HG03342 (cell line): ENCODE results near the gene UFD1.

Source experiments
- ATAC-seq: cut with Tn5 transposase; IDR thresholded peaks from one replicate; pipeline ENCODE4 v1.9.1; 2021; ENCODE audit warnings: mild to moderate bottlenecking, moderate library complexity; ENCODE audit not compliant: unreplicated experiment

The UFD1 gene

DNA sequence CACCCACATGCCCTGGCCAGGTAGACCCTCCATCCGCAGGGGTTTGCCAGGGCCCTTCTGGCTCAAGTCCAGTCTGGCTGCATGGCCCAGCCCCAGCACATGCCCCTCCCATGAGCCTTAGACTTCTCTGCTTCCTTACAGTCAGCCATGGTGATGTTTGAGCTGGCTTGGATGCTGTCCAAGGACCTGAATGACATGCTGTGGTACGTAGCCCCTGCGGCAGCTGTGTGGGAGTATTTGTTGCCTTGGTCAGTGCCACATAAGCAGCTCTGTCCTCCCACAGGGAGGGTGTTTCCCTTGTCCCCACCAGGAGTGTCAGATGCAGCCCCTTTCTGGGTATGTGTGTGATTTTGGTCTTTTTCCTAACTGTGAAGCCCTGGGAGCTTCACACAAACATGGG, 18.3 kb upstream of the UFD1 start:
- no peak for ATAC-seq

DNA sequence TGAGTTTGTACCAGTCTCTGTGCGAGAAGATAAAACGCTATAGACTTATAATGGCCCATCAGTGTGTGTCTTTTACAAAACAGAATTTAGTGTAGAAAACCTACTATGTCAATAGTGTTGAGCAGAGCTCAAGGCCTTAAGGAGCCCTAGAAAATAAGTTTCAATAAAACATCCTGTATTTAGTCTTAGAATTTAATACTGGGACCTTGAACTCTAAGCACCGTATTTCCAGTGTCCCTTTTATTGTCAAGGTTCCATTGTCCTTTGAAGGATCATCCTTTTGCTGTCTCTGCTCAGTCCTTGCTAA, 17.3 kb upstream of the UFD1 start:
- ATAC-seq, result no peak

DNA sequence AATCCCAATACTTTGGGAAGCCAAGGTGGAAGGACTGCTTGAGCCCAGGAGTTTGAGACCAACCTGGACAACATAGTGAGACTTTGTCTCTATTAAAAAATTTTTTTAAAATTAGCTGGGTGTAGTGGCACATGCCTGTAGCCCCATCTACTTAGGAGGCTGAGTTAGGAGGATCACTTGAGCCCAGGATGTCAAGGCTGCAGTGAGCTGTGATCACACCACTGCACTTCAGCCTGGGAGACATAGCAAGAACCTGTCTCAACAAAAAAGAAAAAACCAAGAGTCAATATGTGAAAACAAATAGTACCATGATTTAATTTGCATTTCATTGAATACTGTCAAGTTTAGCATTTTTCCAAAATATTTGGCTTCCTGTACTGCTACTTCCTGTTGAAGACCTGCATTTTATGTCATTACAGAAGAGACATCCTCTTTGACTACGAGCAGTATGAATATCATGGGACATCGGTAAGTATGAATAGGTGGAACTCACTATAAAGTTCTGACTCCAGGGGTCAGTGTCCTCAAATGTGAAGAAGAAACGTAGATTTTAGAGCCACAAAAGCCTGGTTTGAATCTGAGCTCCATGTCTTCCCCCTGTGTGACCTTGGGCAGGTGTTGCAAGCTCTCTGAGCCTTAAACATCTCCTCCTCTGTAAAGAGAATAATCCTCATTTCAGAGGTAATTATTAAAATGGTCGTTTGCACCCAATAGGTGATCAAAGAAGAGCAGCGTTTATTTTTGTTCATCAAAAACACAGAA, 16.8 kb upstream of the UFD1 start:
- no peak for ATAC-seq

DNA sequence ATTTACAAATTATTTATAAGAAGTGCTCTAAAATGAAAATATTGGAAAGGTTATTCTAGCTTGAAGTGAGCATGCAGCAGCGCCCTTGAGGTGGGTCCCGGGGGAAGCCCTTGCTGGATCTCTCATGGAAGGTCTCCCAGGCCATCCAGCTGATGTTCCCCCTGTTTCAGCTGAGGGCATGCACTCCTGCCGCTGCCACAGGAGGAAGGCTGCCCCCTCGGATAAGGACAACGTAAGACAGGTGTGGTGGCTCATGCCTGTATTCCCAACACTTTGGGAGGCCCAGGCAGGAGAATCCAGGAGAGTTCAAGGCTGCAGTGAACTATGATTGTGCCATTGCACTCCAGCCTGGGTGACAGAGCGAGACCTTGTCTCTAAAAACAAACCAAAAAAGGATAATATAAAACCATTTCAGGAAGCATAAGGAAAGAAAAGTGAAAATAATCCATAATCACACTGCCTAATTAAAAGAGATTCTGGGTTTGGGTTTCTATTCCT, 15.7 kb upstream of the UFD1 start:
- ATAC-seq, result no peak

DNA sequence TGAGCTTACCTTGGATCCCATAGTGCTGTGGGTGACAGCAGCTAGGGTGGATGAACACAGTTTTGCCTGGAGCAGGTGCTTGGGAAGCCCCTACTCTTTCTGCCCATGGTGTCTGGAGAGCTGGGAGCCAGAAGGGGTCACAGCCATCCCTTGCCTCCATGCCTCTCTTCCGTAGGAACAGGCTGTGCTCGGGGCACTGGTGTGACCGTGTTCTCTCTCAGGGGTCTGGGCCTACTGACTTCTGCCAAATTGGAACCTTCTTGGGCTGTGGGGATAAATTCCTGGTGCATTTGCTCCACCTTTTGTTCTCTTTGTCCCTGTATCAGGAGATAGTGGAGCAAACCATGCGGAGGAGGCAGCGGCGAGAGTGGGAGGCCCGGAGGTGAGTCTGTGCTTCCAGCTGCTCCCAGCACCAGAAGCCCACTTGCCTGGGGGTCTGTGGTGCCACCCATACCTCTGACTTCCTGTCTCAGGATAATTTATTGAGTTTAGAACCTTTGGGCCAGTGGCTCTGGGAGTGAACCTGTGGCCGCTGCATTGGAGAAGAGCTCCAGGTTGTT, 15.1 kb upstream of the UFD1 start:
- no peak for ATAC-seq

DNA sequence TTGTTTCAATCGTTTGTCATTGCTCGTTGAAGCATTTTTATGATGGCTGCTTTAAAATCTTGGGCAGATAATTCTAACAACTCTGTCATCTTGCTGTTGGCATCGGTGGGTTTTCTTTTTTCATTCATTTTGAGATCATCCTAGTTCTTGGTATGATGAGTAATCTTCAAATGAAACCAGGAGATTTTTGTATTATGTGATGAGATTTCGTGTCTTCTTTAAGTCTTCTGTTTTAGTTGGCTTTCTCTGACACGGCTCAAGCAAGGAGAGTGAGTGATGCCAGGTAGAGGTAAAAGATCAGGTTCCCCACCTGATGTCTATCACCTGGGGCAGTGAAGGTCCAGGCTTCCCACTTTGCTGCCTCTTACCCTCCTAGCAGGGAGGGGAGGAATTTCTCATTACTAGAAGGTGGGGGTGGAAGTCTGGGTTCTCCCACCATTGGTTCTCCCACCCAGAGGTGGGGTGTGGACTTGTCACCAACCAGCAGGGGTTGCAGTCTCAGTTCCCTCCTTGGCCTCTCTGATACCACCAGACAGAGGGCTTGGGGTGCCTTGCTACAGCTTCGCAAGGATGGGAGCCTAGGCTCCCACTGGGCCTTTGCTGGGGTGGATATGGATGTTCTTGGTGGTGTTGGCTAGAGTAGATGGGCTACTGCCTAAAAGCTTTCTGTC, 13.6 kb upstream of the UFD1 start:
- ATAC-seq, result no peak

DNA sequence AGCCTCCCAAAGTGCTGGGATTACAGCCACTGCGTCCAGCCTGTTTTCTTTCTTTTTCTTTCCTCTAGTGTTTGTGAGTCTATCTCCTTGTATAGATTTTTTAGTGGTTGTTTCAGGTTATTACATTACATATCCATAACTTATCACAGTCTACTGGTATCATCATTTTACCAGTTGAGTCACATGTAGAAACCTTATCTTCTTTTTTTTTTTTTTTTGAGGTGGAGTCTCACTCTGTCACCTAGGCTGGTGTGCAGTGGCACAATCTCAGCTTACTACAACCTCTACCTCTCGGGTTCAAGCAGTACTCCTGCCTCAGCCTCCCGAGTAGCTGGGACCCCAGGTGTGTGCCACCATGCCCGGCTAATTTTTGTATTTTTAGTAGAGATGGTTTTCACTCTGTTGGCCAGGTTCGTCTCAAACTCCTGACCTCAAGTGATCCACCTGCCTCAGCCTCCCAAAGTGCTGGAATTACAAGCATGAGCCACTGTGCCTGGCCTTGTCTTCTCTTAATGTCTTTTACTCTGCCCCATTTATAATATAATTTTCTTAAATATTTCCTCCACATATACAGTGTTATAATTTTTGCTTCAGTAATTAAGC, 11.7 kb upstream of the UFD1 start:
- no peak for ATAC-seq

DNA sequence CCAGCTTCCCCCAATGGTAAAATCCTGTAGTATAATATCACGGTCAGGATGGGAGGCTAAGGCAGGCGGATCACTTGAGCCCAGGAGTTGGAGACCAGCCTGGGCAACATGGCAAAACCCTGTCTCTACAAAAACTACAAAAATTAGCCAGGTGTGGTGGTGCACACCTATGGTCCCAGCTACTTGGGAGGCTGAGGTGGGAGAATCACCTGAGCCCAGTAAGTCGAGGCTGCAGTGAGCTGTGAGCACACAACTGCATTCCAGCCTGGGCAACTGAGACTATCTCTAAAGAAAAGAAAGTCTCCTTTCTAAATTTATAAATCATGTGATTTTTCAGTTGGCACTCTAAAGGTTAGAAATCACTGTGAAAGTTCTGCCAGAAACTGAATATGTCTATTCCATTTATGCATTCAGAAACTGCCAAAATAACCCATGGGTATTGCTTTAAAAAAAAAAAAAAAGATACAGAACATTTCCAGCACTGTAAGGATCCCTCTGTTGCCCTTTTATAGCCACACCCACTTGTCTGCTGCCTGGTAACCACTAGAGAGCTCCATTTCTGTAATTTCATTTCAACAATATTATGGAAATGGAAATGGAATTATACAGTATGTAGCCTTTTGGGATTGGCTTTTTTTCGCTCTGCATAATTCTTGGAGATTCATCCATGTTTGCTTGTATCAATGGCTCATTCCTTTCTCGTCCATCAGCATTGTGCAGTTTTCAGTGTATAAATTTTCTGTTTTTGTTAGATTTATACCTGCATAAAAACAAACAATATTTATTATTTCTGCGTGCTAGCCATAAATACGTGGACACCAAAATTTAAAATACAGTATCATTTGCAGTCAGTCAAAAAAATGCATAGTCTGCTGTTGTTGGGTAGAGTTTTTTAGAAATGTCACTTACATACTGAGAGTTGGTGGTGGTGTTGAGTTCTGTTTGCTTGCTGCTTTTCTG, 10.2 kb upstream of the UFD1 start:
- ATAC-seq, result no peak

DNA sequence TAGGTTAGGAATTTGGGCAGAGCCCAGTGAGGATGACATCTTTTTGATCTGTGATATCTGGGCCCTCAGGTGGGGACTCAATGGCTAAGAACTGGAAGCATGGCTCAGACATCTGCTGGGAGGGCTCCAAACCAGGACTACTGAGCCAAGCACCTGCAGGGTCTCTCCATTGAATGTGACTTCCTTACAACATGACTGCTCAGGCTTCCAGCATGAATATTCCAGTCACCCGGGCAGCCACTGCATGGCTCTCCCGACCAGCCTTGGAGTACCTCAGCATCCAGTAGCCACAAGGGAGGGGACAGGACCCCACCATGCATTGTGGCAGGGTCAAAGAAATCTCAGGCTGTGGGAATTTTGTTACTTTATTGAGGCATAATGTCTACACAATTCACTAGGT, 9.3 kb upstream of the UFD1 start:
- ATAC-seq, result no peak

DNA sequence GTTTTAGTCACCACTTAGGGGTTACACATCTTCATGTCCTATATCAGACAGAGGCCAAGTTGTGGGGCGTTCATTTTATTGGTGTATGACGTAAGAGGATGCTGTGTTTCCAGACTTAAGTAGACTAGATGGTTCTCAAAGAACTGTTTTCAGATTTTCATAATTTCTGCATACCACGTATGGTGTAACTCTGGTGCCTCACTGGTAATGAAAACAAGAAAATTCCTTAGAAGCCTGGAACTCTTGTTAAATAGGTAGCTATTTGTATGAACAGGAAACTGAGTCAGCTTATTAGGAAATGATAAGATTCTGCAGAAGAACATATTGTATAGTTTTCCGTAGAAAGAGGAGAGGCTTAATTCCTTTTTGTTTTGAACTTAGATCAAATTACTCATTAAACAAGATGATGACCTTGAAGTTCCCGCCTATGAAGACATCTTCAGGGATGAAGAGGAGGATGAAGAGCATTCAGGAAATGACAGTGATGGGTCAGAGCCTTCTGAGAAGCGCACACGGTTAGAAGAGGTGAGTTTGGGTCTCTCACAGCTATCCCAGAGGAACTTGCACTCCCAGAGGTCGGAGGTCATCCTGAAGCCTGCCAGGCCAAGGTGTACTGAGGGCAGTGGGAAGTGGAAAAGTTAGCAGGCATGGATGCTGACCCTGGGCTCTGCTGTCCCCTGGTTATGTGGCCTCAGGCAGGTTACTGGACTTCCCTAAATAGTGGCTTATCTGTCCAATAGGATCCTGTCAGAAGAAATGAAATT, 4.7 kb upstream of the UFD1 start:
- ATAC-seq, result no peak

DNA sequence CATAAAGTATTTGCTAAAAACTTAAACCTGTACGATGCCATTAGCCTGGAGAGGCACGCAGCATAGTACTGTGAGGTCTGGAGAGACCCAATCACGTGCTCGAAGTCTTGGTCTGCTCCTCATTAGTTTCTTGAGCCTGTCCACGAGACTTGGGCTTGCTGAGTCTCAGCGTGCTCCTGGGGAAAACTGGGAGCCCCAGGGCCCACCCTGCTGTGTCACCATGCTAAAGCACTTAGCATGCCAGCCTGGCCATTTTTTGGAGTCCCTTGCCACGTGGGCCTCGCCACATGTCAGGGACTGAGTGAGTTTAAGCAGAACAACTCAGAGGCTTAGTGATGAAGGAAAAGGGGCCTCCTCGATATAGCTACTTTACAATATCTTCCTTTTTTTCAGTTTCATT, 3.3 kb upstream of the UFD1 start:
- no peak for ATAC-seq

DNA sequence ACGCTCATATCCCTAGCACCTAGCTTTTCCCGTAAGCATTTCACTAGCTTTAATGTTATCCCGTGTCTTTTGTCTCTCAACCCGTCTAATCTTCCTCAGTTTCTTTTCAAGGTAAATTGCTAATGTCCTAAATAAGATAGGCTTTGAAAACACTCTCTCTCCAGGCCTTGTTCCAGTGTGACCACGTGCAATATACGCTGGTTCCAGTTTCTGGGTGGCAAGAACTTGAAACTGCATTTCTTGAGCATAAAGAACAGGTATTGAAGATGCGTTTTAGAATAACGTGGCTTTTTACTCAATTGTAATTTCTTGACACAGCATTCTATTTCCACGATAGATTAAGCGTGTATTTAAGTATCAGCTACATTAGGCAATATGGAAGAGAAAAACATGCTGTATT, 1.8 kb upstream of the UFD1 start:
- ATAC-seq, result no peak

DNA sequence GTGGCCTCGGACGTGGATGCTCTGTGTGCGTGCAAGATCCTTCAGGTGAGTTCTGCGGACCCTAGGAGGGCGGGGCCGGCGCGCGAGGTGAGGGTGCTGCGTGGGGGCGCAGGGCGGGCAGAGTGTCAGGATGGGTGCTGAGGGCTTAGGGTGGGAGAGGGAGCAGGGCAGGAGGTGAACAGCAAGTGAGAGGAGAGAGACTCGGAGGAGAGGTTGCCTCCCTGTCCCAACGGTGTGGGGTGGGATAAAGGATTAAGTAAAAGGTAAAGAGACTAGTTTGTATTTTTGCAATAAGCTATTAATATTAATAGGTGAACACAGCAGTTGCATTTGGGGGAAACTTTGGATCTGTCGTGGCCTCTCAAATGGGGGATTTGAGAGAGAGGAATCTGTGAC, 1.2 kb upstream of the UFD1 start:
- ATAC-seq, result no peak

DNA sequence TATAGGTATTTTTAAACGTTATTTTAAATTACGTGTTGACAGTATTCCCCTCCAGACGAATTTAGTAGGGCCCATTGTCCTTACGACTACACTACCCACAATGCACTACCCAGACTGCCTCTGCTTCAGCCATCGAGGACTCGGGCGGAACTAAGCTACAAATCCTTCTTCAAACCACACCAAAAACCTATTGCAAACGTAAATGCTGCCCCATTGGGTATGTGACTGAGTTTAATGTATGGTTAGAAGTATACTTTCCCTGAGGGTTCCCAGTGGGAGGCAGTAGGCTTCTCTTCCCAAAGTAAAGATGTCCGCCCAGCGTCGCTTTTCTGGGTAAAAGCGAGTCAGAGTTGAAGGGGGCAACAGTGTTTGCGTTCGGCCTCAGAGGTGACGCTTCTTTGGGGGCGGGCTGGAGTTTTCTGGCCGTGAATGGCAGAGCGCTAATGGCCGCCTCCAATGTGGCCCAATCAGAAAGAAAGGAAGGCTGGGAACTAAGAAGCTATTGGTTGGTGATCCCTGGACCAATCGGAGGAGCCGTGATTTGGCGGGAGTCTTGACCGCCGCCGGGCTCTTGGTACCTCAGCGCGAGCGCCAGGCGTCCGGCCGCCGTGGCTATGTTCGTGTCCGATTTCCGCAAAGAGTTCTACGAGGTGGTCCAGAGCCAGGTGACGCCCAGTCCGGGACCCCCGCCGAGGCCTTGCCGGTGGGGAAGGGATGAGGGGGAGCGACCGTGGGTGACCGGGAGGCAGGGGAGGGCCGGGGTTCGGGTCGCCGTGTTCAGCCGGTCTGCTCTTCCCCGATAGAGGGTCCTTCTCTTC, 571 bp upstream of the UFD1 start, which contains the start of gene CDC45:
CDC45 (plus strand) TSS at position 566 of the 818 bp plus-strand sequence; CDS start at position 615, 49 bp downstream.
- ATAC-seq, result peak; percentile 79

DNA sequence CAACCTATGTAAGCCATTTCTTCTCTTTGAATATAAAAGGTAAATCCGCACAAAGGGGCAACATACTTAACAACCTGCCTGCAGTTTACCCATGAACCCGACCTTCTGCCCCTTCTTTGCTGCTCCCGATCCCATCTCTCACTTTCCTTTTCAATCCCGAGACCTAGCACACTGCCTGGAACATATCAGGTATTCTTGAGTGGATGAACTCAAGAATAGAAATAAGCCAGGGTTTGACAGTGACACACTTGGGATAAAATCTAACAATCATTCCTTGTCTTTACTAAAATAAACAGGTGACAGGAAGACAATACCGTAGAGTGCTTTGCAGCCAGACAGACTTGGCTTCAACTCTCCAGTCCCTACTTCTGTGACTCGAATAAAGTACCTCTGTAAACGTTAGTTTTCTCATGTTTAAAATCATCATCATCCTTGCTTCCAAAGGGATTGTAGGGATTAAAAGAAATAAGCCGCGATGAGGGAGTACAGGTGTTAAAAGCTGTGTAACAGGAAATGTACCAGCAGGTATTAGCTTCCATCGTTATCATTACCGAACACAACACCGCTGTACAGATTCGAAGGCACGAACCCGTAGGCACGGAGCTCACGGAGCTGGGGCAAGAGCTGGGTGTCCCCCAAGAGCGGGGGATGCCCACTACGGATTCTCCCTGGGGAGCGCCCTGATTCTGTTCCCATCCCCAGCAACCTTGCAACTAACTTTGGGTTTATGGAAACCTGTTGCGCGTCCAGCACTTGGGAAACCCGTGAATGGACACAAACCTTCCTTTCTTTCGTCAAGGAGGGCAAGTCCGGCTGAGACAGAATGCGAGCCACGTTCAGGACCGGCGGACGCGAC, 720 bp downstream of the UFD1 start:
- ATAC-seq, result no peak

DNA sequence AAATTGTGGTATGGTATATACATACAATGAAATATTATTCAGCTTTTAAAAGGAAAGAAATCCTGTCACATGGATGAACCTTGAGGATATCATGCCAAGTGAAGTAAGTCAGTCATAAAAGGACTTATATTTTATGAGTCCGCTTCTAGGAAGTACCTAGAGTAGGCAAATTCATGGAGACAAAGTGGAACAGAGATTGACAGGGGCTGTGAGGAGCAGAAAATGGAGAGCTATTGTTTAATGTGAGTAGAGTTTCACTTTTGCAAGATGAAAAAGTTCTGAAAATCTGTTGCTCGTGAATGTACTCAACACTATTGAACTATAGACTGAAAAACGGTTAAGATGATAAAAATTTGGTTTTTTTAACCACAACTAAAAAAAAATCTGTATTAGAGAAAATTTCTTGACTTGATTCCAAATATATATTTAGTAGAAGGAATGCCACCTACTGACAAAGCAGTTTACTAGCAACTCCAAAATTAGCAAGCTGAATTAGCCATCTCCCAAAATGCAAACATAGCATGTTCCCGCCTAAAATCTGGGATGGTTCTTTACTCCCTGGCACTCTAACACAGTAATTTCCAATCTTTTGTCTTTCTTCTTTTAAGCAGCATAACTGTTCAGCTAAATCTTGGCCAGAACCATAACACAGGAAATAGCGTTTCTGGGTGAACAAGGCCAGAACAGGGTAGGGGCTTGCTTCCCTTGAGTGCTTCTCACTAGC, 1.5 kb downstream of the UFD1 start:
- ATAC-seq, result no peak

DNA sequence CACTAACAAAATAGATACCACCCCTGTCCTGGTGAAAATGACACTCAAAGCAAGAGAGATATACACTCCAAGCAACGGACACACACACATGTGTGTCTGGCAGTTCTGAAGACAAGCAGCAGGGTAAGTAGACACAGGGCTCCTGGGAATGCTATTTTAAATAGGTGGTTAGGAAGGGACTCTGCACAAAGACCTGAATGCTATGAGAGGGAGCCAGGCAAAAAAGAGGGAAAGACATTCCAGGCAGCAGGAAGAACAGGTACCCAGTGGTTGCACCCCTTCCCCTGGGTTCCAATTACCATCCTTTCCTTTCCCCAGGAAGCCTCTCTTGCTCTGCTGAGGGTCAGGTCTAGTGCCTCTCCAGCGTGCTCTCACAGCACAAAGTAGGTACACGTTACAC, 3.0 kb downstream of the UFD1 start:
- ATAC-seq, result no peak

DNA sequence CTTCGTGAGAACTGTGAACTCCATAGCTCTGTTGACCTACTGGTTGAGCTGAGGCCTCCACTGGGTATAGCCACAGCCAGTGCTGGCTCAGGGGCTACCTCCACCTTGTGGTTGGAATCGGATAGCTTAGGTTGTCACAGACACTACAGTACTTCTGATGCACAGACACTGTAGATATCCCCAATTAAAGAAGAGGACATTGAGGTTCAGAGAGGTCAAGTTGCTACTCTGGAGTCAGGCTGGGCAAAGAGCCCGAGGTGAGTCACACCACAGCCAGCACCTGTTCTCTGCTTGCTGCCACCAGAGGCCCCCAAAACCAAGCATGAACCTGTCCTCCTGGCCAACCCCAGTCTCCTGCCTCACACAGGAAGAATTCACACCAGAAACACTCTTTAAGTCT, 5.4 kb downstream of the UFD1 start:
- no peak for ATAC-seq
